ENCODE data around the gene HHIPL1.

DNA sequence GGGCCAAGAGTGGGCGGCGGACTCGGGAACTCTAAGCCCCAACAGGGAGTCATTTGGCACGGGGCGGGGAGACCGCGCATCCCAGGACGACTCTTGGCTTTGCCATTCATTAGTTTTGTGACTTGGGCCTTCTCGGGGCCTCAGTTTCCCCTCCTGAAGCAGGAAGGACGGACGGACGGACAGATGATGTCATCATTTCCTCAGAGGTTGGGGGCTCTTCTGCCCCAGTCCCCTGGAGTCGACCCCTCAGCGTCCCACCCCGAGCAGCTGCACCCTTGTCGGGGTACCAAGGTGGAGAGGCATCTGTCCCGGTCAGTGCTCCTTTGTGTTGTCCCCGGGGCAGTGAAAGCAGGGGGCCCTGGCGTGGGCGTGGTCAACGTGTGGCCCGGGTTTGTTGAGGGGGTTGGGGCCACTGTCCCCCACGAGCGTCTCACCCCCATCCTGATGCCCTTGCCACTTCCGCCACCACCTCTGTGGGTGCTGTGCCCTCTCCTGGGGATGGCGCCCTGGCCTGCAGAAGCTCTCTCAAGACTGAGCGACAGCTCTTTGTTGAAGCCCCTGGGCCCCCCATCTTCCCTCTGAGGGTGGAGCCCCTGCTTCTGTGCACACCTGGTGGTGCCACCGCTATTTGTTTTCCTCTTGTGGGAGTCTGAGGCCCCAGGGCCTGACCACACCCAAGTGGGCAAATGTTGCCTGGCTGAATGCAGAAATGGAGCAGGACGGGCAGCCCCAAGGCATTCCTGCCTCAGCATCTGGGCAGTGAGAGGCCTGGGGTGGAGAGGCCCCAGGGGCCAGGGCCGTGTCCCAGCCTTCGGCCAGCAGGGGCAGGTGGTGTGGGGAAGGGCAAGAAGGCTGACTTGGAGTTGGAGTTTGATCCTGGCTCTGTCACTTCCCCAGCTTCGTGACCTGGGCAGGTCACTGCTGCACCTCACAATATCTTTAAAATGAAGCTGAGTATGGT is 896 bp downstream of the HHIPL1 start:
- TF ChIP-seq, protein P1, sequence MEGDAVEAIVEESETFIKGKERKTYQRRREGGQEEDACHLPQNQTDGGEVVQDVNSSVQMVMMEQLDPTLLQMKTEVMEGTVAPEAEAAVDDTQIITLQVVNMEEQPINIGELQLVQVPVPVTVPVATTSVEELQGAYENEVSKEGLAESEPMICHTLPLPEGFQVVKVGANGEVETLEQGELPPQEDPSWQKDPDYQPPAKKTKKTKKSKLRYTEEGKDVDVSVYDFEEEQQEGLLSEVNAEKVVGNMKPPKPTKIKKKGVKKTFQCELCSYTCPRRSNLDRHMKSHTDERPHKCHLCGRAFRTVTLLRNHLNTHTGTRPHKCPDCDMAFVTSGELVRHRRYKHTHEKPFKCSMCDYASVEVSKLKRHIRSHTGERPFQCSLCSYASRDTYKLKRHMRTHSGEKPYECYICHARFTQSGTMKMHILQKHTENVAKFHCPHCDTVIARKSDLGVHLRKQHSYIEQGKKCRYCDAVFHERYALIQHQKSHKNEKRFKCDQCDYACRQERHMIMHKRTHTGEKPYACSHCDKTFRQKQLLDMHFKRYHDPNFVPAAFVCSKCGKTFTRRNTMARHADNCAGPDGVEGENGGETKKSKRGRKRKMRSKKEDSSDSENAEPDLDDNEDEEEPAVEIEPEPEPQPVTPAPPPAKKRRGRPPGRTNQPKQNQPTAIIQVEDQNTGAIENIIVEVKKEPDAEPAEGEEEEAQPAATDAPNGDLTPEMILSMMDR (IDR thresholded peaks at IDR 0.05): no peak
- no peak for TF ChIP-seq POLR2A (IDR thresholded peaks at IDR 0.05)
- no peak for TF ChIP-seq POLR2AphosphoS5 (IDR thresholded peaks at IDR 0.05)

All from breast epithelium (tissue), 3 donors.